Measurements from ENCODE around the gene TRAPPC5.

Gene TRAPPC5

DNA sequence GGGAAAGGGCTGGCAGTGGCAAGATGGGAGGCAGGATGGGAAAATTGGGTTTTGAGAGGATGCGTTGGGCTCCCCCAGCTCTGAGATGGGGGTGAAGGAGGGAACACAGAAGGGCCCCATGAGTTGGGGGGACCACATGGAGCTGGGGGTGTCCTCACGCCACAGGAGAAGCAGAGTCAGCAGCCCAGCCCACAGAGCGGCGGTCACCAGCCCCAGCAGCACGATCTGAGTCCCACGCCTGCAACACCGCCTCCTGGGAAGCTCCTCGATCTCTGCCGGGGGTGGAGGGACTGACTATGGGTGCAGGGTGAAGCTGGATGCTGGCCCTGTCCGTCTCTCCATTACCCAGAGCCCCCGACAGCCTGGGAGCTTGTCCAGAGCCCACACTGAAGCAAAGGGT lies 17.9 kb downstream of the TRAPPC5 start:
- no peak overlapping the region for H3K27ac Mint-ChIP-seq
- peak overlapping the region; percentile 80 for H3K4me3 Mint-ChIP-seq

DNA sequence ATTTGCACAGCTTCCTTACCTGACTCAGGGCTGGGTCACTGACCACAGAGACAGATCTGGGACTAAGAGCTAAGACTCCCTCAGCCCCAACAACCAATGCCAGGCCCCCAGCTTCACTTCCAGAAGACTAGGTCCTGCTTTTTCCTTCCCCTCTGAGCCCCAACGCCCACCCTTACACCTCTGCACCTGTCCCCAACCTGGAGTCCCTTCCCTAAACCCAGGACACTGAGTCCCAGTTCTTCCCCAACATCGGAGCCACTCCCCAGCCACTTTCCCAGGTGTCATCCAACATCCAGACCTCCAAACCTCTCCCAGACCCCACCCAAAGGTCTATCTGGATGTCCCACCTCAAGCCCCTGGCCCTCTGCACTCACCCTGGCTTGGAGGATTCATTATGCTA lies 18.4 kb downstream of the TRAPPC5 start:
- Mint-ChIP-seq H3K27me3 (peaks cover 12% of the 10 kb centered on the region), H3K4me1 (peaks cover 48% of the 10 kb centered on the region), H3K4me3 (peak overlapping the region; percentile 80), H3K27ac (peak overlapping the region; percentile 90), H3K9me3 (no peaks in the 10 kb centered on the region), H3K36me3 (ENCODE audit: low read depth) (peaks cover 2% of the 10 kb centered on the region)
- ATAC-seq: no peak
- no peak for DNase-seq

More for the DNA sequence above, 17.9 kb downstream of the TRAPPC5 start:
- ATAC-seq (no peak), DNase-seq (no peak)
- Mint-ChIP-seq H3K27me3 (peaks cover 12% of the 10 kb centered on the region), H3K9me3 (no peaks in the 10 kb centered on the region), H3K36me3 (ENCODE audit: low read depth) (peaks cover 2% of the 10 kb centered on the region), H3K4me1 (peaks cover 45% of the 10 kb centered on the region)

DNA sequence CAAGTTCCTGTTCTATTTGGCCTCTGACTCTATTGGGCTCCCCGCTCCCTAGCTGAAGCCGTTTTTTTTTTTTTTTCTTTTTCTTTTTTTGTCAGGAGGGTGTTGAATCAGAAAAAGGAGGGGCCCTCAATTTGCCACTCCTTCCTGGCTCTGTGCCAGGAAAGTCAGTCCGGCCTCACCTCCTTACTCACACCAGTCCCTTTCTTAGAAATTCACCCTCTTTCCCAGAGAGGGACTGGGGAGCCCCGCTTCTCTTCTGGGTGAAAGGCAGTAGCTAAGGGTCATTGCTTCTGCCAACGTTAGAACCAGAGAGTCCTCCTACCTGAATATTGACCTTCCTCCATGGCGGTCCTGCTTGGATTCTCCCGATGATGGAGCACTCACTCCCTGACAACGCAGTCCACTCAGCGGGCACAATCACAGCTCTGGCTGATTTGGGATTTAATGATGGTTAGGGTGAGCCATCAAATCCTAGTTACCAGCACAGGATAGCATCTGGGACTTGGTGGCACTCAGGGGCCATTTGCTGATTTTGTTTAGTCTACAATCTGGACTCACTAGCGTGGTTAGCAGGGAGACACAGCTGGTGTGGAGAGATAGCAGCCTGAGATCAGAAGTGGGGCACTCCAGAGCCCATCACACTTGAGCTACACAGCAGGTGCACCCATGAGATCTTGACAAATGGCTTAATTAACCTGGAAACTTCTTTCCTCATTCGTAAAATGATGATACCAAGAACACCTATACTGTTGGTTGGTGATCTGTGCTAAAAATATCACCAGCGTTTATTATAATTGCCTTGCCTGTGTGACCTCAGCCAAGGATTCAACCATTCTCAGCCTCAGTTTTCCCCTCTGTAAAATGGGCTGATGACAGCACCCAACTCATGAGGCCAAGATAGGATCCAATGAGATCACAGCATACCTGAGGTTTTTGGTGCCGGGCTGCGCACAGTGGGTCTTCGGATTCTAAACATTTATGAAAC lies 19.1 kb downstream of the TRAPPC5 start:
- no peaks in the 10 kb centered on the region for H3K9me3 Mint-ChIP-seq
- peaks cover 2% of the 10 kb centered on the region for H3K36me3 Mint-ChIP-seq (ENCODE audit: low read depth)
- DNase-seq (peak; percentile 72), ATAC-seq (peak; percentile 80)
- H3K27ac Mint-ChIP-seq: peak overlapping the region; percentile 90
- peaks cover 53% of the 10 kb centered on the region for H3K4me1 Mint-ChIP-seq
- H3K4me3 Mint-ChIP-seq: peak overlapping the region; percentile 80
- H3K27me3 Mint-ChIP-seq: peaks cover 12% of the 10 kb centered on the region

DNA sequence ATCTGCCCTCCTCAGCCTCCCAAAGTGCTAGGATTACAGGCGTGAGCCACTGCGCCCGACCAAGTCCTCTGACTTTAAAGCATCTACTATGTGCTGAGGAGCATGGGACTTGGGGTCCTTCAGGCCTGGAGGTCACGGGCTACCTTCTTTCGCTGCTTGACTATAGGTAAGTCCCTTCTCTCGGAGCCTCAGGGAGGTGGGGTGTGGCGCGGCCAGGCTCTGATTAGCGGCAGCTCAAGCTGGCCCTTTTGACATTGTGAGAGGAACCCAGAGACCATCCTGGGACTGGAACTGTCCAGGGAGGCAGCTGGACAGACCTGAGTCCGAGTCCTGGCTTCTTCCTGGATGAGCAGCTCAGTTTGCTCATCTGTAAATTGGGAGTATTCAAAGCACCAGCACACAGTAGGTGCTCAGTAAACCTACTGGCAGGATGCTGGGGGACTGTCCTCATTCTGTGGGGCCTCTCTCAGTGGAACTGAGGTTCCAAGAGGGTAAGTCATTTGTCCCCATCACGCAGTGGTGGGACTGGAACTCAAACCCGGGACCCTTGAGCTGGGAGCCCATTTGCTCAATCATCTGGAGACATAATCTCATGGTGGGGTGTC lies 20.5 kb downstream of the TRAPPC5 start:
- Mint-ChIP-seq H3K4me1 (peaks cover 64% of the 10 kb centered on the region), H3K36me3 (ENCODE audit: low read depth) (peaks cover 2% of the 10 kb centered on the region), H3K9me3 (no peaks in the 10 kb centered on the region), H3K27me3 (peaks cover 12% of the 10 kb centered on the region), H3K4me3 (peak overlapping the region; percentile 45), H3K27ac (peak overlapping the region; percentile 61)
- ATAC-seq (no peak), DNase-seq (no peak)

GRCh38 chr19:7701654-7702457 lies 21.2 kb downstream of the TRAPPC5 start, which contains the start of gene FCER2:
Gene FCER2, minus strand, starts transcription at chr19:7702131. Its CDS starts 2,371 bp downstream, at chr19:7699760.
- Mint-ChIP-seq H3K27me3 (peaks cover 9% of the 10 kb centered on the region), H3K4me1 (peaks cover 68% of the 10 kb centered on the region), H3K36me3 (ENCODE audit: low read depth) (no peaks in the 10 kb centered on the region), H3K27ac (peak within 1 kb of the TSS; percentile 64), H3K9me3 (no peaks in the 10 kb centered on the region), H3K4me3 (peak within 1 kb of the TSS; percentile 45)
- DNase-seq (no peak), ATAC-seq (peak; percentile 1)

DNA sequence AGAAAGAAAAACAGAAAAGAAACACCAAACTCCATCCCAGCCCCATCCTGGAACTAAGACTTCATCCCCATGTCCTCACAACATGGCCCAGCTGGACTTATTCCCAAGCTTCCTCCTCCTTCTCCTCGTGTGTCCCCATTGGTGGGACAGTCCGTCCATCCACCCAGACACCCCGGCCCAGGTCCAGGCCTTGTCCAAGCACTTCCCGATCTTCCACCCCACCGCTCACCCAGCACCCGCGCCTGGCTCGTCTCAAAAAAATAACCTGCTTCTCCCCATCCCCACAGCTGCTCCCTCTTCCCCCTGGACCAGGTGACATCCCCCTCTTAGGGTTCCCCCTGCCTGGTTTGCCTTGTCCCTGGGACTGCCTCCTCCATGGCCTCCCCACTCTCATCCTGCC lies 22.7 kb downstream of the TRAPPC5 start:
- Mint-ChIP-seq H3K4me3 (no peak overlapping the region), H3K4me1 (peaks cover 70% of the 10 kb centered on the region), H3K27me3 (peaks cover 7% of the 10 kb centered on the region), H3K36me3 (ENCODE audit: low read depth) (no peaks in the 10 kb centered on the region), H3K27ac (no peak overlapping the region), H3K9me3 (no peaks in the 10 kb centered on the region)
- DNase-seq: no peak
- no peak for ATAC-seq

GRCh38 chr19:7704280-7705060 lies 23.8 kb downstream of the TRAPPC5 start:
- Mint-ChIP-seq H3K27me3 (peaks cover 3% of the 10 kb centered on the region), H3K4me3 (no peak overlapping the region), H3K27ac (no peak overlapping the region), H3K4me1 (peaks cover 66% of the 10 kb centered on the region), H3K36me3 (ENCODE audit: low read depth) (no peaks in the 10 kb centered on the region), H3K9me3 (no peaks in the 10 kb centered on the region)
- DNase-seq (no peak), ATAC-seq (no peak)

DNA sequence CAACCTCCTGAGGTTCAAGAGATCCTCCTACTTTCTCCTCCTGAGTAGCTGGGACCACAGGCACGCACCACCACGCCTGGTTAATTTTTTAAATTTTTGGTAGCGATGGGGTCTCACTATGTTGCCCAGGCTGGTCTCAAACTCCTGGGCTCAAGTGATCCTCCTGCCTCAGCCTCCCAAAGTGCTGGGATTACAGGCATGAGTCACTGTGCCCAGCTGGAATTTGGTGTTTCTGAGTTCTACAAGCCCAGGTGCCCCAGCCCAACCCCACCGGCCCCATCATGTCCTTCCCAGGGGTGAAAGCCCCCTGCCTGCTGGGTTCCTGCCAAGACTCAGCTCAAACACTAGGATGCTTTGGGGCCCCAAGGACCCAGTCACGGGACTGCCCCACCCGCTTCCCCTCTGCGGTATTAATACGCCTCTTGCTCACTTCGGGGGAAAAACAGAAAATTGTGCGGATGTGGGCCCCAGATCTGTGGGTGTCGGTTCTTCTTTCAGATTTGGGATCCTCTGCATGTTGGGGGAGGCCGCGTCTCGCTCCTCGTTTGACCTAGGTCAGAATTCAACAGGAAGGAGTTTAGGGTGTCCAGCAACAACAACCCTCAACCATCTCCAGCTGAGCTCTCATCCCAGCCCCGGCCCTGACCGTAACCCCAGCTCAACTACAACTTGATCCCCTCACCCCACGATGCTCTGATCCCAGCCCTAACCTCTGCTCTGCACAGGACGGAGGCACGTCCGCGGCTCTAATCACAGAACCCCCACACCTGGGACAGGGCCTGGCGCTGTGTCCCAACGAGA lies 25.0 kb downstream of the TRAPPC5 start:
- DNase-seq: peak; percentile 84
- H3K36me3 Mint-ChIP-seq (ENCODE audit: low read depth): no peaks in the 10 kb centered on the region
- peak; percentile 84 for ATAC-seq
- H3K27me3 Mint-ChIP-seq: peaks cover 3% of the 10 kb centered on the region
- H3K27ac Mint-ChIP-seq: peak overlapping the region; percentile 92
- H3K4me3 Mint-ChIP-seq: peak overlapping the region; percentile 61
- peaks cover 62% of the 10 kb centered on the region for H3K4me1 Mint-ChIP-seq
- H3K9me3 Mint-ChIP-seq: no peaks in the 10 kb centered on the region

DNA sequence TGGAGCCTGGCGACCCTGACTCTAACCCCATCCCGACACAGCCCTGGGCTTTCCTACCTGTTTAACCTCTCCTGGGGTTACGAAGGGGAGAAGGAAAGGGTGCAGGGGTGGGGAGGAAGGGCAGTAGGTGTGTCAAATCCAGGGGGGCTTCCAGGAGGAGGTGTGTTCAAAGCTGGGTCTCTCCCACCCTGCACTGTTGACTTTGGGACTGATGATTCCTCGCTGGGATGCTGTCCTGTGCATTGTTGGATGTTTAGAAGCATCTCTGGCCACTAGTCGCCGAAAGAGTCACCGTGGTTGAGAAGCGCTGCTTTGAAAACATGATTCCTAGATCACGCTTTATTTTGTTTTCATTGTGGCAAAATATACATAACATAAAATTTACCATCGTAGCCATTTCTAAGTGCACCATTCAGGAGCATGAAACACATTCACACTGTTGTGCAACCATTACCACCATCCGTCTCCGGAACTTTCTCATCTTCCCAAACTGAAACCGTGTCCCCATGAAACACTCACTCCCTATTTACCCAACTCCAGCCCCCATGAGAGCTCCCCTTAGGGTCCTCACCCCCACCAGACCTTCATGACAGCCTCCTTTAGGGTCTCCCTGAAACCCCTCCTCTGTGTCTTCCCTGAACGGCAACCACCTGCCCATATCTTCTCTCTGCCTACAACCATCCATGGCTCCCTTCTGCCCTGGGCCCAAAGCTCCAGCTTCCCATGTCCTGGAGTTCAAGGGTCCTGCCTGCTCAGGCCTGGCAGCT lies 25.7 kb downstream of the TRAPPC5 start:
- Mint-ChIP-seq H3K4me3 (peak overlapping the region; percentile 61), H3K4me1 (peaks cover 64% of the 10 kb centered on the region), H3K9me3 (no peaks in the 10 kb centered on the region), H3K27ac (peak overlapping the region; percentile 92), H3K27me3 (peaks cover 3% of the 10 kb centered on the region), H3K36me3 (ENCODE audit: low read depth) (no peaks in the 10 kb centered on the region)
- no peak for ATAC-seq
- no peak for DNase-seq

DNA sequence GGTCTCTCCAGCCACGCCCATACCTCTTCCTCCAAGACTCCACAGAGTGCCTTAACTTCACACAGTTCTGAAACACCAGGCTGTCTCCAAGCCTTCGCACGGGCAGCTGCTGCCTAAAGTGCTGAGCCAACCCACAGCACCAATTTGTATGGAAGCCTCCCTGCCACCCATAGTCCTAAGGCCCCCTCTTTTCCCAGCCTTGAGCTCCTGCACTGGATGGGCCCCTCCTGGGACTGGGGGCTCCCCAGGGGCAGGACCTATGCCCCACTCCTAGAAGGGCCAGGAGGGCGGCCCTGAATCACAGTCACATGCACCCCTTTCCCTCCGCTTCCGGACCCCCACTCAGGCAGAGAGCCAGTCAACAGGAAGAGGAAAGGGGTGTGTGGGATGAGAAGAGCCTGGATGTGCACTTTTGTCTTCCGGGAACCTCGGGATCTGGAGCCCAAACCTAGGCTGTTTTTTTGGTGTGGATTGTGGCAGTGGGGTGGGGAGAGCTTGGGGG lies 26.4 kb downstream of the TRAPPC5 start:
- H3K36me3 Mint-ChIP-seq (ENCODE audit: low read depth): no peaks in the 10 kb centered on the region
- DNase-seq: no peak
- peaks cover 62% of the 10 kb centered on the region for H3K4me1 Mint-ChIP-seq
- H3K27ac Mint-ChIP-seq: peak overlapping the region; percentile 11
- H3K27me3 Mint-ChIP-seq: peaks cover 3% of the 10 kb centered on the region
- H3K4me3 Mint-ChIP-seq: peak overlapping the region; percentile 7
- H3K9me3 Mint-ChIP-seq: no peaks in the 10 kb centered on the region
- ATAC-seq: no peak

- no peaks in the 10 kb centered on the region for H3K9me3 Mint-ChIP-seq
- H3K4me1 Mint-ChIP-seq: peaks cover 61% of the 10 kb centered on the region
- no peak overlapping the region for H3K27ac Mint-ChIP-seq
- no peak overlapping the region for H3K4me3 Mint-ChIP-seq
- H3K27me3 Mint-ChIP-seq: no peaks in the 10 kb centered on the region
- no peak for ATAC-seq
- no peak for DNase-seq
- no peaks in the 10 kb centered on the region for H3K36me3 Mint-ChIP-seq (ENCODE audit: low read depth)
Measured at GRCh38 chr19:7709932-7710460, 29.4 kb downstream of the TRAPPC5 start.

DNA sequence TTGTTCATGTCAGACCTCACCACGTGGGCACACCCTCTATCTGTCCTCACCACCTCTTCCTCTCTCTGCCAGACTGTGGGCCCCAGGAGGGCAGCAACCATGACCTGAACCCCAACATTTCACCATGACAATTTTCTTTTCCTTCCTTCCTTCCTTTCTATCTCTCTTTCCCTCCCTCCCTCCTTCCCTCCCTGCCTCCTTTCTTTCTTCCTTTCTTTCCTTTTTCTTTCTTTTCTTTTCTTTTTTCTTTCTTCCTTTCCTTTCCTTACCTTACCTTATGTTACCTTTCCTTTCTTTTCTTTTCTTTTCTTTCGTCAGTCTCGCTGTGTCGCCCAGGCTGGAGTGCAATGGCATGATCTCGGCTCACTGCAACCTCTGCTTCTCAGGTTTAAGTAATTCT lies 30.0 kb downstream of the TRAPPC5 start:
- Mint-ChIP-seq H3K27me3 (no peaks in the 10 kb centered on the region), H3K27ac (no peak overlapping the region), H3K4me1 (peaks cover 61% of the 10 kb centered on the region), H3K4me3 (no peak overlapping the region), H3K36me3 (ENCODE audit: low read depth) (no peaks in the 10 kb centered on the region), H3K9me3 (no peaks in the 10 kb centered on the region)
- no peak for ATAC-seq
- DNase-seq: no peak
